OCI-LY3 (cell line): ENCODE data around the gene KRTAP1-5.

Experiments used
- H2AFZ ChIP-seq: fragments of 200-600, 300-600 bp; shearing (Covaris generic); 2 replicates; pipeline ENCODE4 v1.6.0; 2014; ENCODE audit warnings: antibody characterized with exemption, low read depth, low read length
- H3K27ac ChIP-seq: fragments of 200-600, 300-600 bp; sonication (generic); 2 replicates; pipeline ENCODE4 v1.5.1; 2014; ENCODE audit warnings: mild to moderate bottlenecking, low read length, moderate library complexity, mixed read lengths
- H3K27me3 ChIP-seq: fragments of 200-600, 300-600 bp; sonication (generic); 2 replicates; pipeline ENCODE4 v1.6.1; 2014; ENCODE audit warnings: low read depth, low read length, mixed read lengths
- H3K36me3 ChIP-seq: fragments of 200-600, 300-600 bp; sonication (generic); replicated peaks from 2 replicates; pipeline ENCODE3; 2014; ENCODE audit warnings: low read depth, low read length, mixed read lengths
- H3K4me1 ChIP-seq: fragments of 300-600, 200-600 bp; sonication (generic); 2 replicates; pipeline ENCODE4 v1.6.1; 2014; ENCODE audit warnings: low read length, mixed read lengths
- H3K4me2 ChIP-seq: fragments of 200-600, 300-600 bp; sonication (generic); 2 replicates; pipeline ENCODE4 v1.6.1; 2014; ENCODE audit warnings: low read length, mixed read lengths
- H3K4me3 ChIP-seq: fragments of 300-600, 200-600 bp; sonication (generic); 2 replicates; pipeline ENCODE4 v1.5.1; 2014; ENCODE audit warnings: antibody characterized with exemption, mild to moderate bottlenecking, low read length, moderate library complexity
- H3K79me2 ChIP-seq: fragments of 300-600, 200-600 bp; shearing (Covaris generic); 2 replicates; pipeline ENCODE4 v1.6.1; 2014; ENCODE audit warnings: mild to moderate bottlenecking, low read length, mixed read lengths
- H3K9ac ChIP-seq: fragments of 300-600, 200-600 bp; shearing (Covaris generic); 2 replicates; pipeline ENCODE4 v1.6.0; 2014; ENCODE audit warnings: mild to moderate bottlenecking, low read length, moderate library complexity
- H3K9me3 ChIP-seq: fragments of 200-600, 300-600 bp; shearing (Covaris generic); 2 replicates; pipeline ENCODE4 v1.6.1; 2014; ENCODE audit warnings: low read length, mixed read lengths; ENCODE audit not compliant: insufficient read depth
- H4K20me1 ChIP-seq: fragments of 200-600, 300-600 bp; sonication (generic); 2 replicates; pipeline ENCODE4 v1.6.1; 2016; ENCODE audit warnings: low read length, mixed read lengths; ENCODE audit not compliant: insufficient read depth
- CTCF ChIP-seq: fragments of 200-600, 300-600 bp; sonication (generic); IDR thresholded peaks from 2 replicates; pipeline ENCODE4 v1.5.1; 2014; ENCODE audit warnings: antibody characterized with exemption, low read length, low read depth
- EZH2phosphoT487 ChIP-seq: fragments of 200-600 bp; shearing (Covaris generic); IDR thresholded peaks from 2 replicates; pipeline ENCODE4 v1.6.1; 2018; ENCODE audit warnings: antibody characterized with exemption, mixed run types, low read depth

KRTAP1-5 gene

GRCh38 chr17:41026715-41027471 lies at the start of gene KRTAP1-5:
TSS of gene KRTAP1-5 (minus strand) at chr17:41027208. CDS start at chr17:41027155, 53 bp downstream.
- Histone ChIP-seq H3K79me2 (no peaks in the 10 kb centered on the region), H4K20me1 (no peaks in the 10 kb centered on the region), H3K27me3 (peaks cover 26% of the 10 kb centered on the region; the same call in 1 of the 2 replicates), H3K4me1 (no peaks in the 10 kb centered on the region), H3K4me3 (no peak within 1 kb of the TSS), H3K9me3 (no peaks in the 10 kb centered on the region), H2AFZ (no peak within 1 kb of the TSS), H3K36me3 (no peaks in the 10 kb centered on the region), H3K9ac (no peak within 1 kb of the TSS), H3K4me2 (no peak within 1 kb of the TSS), H3K27ac (no peak within 1 kb of the TSS)
- TF ChIP-seq CTCF, result no peak
- TF ChIP-seq EZH2phosphoT487, result no peak

- H3K27me3 ChIP-seq, result peaks cover 18% of the 10 kb centered on the region
- no peak overlapping the region for H2AFZ ChIP-seq
- H3K4me2 ChIP-seq, result no peak overlapping the region
- no peaks in the 10 kb centered on the region for H4K20me1 ChIP-seq
- H3K36me3 ChIP-seq, result no peaks in the 10 kb centered on the region
- TF ChIP-seq CTCF, result no peak
- no peak for TF ChIP-seq EZH2phosphoT487
- H3K79me2 ChIP-seq, result no peaks in the 10 kb centered on the region
- H3K9ac ChIP-seq, result no peak overlapping the region
- no peaks in the 10 kb centered on the region for H3K4me1 ChIP-seq
- no peaks in the 10 kb centered on the region for H3K9me3 ChIP-seq
- no peak overlapping the region for H3K27ac ChIP-seq
- H3K4me3 ChIP-seq, result no peak overlapping the region
These were observed 49.8 kb upstream of the KRTAP1-5 start for GRCh38 chr17:41076788-41077187.

GRCh38 chr17:41073676-41074075 lies 46.7 kb upstream of the KRTAP1-5 start:
- H3K36me3 ChIP-seq, result no peaks in the 10 kb centered on the region
- no peak overlapping the region for H3K4me3 ChIP-seq
- peaks cover 13% of the 10 kb centered on the region; the same call in 1 of the 2 replicates for H3K27me3 ChIP-seq
- TF ChIP-seq CTCF, result no peak
- TF ChIP-seq EZH2phosphoT487, result no peak
- H3K9me3 ChIP-seq, result no peaks in the 10 kb centered on the region
- H3K27ac ChIP-seq, result no peak overlapping the region
- no peaks in the 10 kb centered on the region for H4K20me1 ChIP-seq
- no peaks in the 10 kb centered on the region for H3K79me2 ChIP-seq
- no peak overlapping the region for H2AFZ ChIP-seq
- no peak overlapping the region for H3K9ac ChIP-seq
- no peak overlapping the region for H3K4me2 ChIP-seq
- H3K4me1 ChIP-seq, result no peaks in the 10 kb centered on the region

- H3K9ac ChIP-seq, result no peak overlapping the region
- H3K4me1 ChIP-seq, result no peaks in the 10 kb centered on the region
- H3K79me2 ChIP-seq, result no peaks in the 10 kb centered on the region
- H3K36me3 ChIP-seq, result no peaks in the 10 kb centered on the region
- no peak overlapping the region for H3K27ac ChIP-seq
- H2AFZ ChIP-seq, result no peak overlapping the region
- TF ChIP-seq CTCF (no peak), EZH2phosphoT487 (no peak)
- peaks cover 13% of the 10 kb centered on the region; the same call in 1 of the 2 replicates for H3K27me3 ChIP-seq
- H4K20me1 ChIP-seq, result no peaks in the 10 kb centered on the region
- no peak overlapping the region for H3K4me2 ChIP-seq
- H3K9me3 ChIP-seq, result no peaks in the 10 kb centered on the region
- H3K4me3 ChIP-seq, result no peak overlapping the region
These were observed 44.8 kb upstream of the KRTAP1-5 start for GRCh38 chr17:41071606-41072360.
